Spleen (tissue), 7 donors: ENCODE results near the gene CWF19L1.
A peak's percentile ranks its signal among the peaks of the same experiment; 100 is the strongest.

Source experiments
- POLR2A ChIP-seq, 3 donors: fragments of 450-650 bp; IDR thresholded peaks; one replicate each; pipeline ENCODE4 v1.5.1; 2017; ENCODE audit warnings: antibody characterized with exemption in 3 of 3, mild to moderate bottlenecking in 1 of 3
- POLR2AphosphoS5 ChIP-seq, 3 donors: sonication (generic); formaldehyde crosslinking; IDR thresholded peaks; one replicate each; pipeline ENCODE4 v1.5.1; 2017; ENCODE audit warnings: antibody characterized with exemption in 3 of 3
- TF ChIP-seq, protein P1 (sequence below), 11 experiments: fragments of 200-600 bp in 7 of 11; fragments of 450-650 bp in 4 of 11; sonication (generic) in 4 of 11; IDR thresholded peaks in 8 of 11; conservative IDR thresholded peaks in 3 of 11; 1 replicate in 7 of 11; 2 replicates in 4 of 11; pipeline versions ENCODE4 v1.4.0 to v1.8.0; 2016 to 2021; ENCODE audit warnings: antibody characterized with exemption in 11 of 11, inconsistent platforms in 4 of 11, mild to moderate bottlenecking in 1 of 11
- donor health status: DM: no; HTN: no; CAD: no; lungs with moderate emphysema.
- donor health status: DM: no; HTN: no; CAD: no.
- donor health status: DM: no; HTN: no; CAD: no.

DNA sequence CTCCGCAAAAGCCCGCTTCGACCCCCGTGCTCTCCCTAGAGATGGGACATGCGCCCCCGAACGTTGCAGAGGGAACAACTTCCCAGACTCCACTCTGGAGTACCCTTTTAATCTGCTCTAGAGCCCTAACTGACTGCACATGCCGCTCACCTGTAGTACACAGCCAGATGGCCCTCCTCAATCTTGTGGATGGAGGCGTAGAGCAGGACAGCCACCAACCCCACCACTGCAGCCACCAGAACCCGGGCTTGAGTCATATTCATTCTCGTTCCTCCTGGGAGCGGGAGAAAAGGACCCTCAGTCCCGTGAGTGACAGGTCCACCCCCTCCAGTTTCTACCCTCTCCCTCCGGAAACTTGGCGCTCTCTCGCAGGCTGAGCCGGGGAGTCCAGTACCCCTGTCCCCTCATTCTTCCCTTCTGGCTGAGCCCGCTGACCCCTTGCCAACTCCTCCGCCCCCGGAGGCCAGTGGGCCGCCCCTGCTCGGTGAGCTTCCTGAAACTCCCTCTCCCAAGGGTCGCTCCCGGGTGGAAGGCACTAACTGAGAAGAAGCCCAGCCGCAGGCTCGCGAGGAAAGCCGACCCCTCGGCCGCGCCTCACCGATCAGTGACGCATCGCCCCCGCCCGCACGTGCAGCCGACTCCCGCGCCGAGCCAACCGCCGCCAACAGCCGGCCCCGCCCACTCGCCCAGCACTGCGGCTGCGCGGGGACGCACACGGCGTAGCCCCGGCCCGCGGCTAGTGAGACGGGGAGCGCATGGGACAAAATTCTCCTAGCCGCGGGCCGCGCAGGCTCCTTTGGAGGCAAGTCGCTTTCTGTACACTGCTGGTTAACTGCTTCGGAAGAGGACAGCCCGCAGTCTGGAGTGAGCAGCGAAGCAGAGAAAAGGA lies 81.8 kb downstream of the CWF19L1 start, which contains the start of gene ERLIN1:
- TF ChIP-seq, protein P1, sequence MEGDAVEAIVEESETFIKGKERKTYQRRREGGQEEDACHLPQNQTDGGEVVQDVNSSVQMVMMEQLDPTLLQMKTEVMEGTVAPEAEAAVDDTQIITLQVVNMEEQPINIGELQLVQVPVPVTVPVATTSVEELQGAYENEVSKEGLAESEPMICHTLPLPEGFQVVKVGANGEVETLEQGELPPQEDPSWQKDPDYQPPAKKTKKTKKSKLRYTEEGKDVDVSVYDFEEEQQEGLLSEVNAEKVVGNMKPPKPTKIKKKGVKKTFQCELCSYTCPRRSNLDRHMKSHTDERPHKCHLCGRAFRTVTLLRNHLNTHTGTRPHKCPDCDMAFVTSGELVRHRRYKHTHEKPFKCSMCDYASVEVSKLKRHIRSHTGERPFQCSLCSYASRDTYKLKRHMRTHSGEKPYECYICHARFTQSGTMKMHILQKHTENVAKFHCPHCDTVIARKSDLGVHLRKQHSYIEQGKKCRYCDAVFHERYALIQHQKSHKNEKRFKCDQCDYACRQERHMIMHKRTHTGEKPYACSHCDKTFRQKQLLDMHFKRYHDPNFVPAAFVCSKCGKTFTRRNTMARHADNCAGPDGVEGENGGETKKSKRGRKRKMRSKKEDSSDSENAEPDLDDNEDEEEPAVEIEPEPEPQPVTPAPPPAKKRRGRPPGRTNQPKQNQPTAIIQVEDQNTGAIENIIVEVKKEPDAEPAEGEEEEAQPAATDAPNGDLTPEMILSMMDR (IDR thresholded peaks at IDR 0.05 in 8 of 11, conservative IDR thresholded peaks at IDR 0.05 in 3 of 11): peak in 1 of 11 experiments; percentile 24
- TF ChIP-seq POLR2A (IDR thresholded peaks at IDR 0.05): peak in 2 of 3 donors; percentile 4 to 40
- TF ChIP-seq POLR2AphosphoS5 (IDR thresholded peaks at IDR 0.05): peak; percentile 89 to 94 (median 93)
